Vagina (tissue), 2 donors: ENCODE measurements around the gene LILRB2.

Experiments
- POLR2A ChIP-seq, 2 donors: fragments of 450-650 bp; IDR thresholded peaks; one replicate each; pipeline ENCODE4 v1.6.1; 2017; ENCODE audit warnings: antibody characterized with exemption in 2 of 2, mild to moderate bottlenecking in 2 of 2, moderate library complexity in 2 of 2
- TF ChIP-seq, protein P1 (sequence below), 3 experiments: fragments of 450-650 bp in 2 of 3; fragments of 200-600 bp in 1 of 3; sonication (generic) in 1 of 3; IDR thresholded peaks; one replicate each; pipeline ENCODE4 v1.5.1; 2017 to 2019; ENCODE audit warnings: antibody characterized with exemption in 3 of 3, mild to moderate bottlenecking in 2 of 3, moderate library complexity in 2 of 3

DNA sequence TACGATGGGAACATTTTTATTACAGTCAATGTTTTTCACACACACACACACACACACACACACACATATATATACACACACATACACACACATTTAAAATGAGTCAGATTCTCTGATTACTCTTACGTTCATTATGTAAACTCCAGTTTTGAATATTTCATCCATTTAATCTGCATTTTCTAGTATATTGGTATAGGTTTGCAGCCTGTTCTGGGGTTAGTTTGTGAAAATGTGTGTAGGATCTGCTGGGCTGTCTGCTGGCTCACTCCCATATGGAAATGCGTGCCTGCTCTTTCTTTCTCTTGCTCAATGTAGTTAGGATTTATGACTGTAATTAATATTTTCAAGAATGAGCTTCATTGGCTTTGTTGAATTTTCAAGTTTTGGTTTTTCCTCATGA lies 7.1 kb downstream of the LILRB2 start:
- TF ChIP-seq, protein P1, sequence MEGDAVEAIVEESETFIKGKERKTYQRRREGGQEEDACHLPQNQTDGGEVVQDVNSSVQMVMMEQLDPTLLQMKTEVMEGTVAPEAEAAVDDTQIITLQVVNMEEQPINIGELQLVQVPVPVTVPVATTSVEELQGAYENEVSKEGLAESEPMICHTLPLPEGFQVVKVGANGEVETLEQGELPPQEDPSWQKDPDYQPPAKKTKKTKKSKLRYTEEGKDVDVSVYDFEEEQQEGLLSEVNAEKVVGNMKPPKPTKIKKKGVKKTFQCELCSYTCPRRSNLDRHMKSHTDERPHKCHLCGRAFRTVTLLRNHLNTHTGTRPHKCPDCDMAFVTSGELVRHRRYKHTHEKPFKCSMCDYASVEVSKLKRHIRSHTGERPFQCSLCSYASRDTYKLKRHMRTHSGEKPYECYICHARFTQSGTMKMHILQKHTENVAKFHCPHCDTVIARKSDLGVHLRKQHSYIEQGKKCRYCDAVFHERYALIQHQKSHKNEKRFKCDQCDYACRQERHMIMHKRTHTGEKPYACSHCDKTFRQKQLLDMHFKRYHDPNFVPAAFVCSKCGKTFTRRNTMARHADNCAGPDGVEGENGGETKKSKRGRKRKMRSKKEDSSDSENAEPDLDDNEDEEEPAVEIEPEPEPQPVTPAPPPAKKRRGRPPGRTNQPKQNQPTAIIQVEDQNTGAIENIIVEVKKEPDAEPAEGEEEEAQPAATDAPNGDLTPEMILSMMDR (IDR thresholded peaks at IDR 0.05), result no peak
- no peak for TF ChIP-seq POLR2A (IDR thresholded peaks at IDR 0.05)
